IMR-90 (cell line): ENCODE data around the gene NT5C. TPM values are rescaled to one million over a fixed set of nuclear protein-coding genes. Genes with fewer than 3 reads are reported as not detected.

Experiments used
- ATAC-seq: fragments of 200-7000 bp; cut with Tn5 transposase; 2 replicates; pipeline ENCODE4 v1.9.1; 2020; ENCODE audit warnings: low read depth, mild to moderate bottlenecking, moderate library complexity
- BruUV-seq: library from RNA; stranded (reverse); fragments of 400-500 nt; replicated peaks from 2 replicates; lab custom pipeline; 2021; lab: Mats Ljungman, UMichigan
- CTCF ChIA-PET: fragments of 300-600 bp; formaldehyde crosslinking; extraction: SDS; loops from one replicate; lab custom pipeline; 2021; ENCODE audit warnings: antibody characterized with exemption; lab: Yijun Ruan, JAX
- POLR2A ChIA-PET: fragments of 300-600 bp; sonication (Branson Sonifier 250); formaldehyde crosslinking; loops from one replicate; lab custom pipeline; 2022; ENCODE audit warnings: antibody characterized with exemption; ENCODE audit not compliant: unreplicated experiment; lab: Charles Lee
- DNase-seq: peaks from one replicate; pipeline ENCODE4 v3.0.0; 2013
- H2AFZ ChIP-seq: replicated peaks from 2 replicates; pipeline ENCODE3; 2013; ENCODE audit warnings: low read length, mild to moderate bottlenecking; ENCODE audit not compliant: poor library complexity
- H2AK5ac ChIP-seq: 2 replicates; pipeline ENCODE4 v1.6.1; 2013; ENCODE audit warnings: low read depth, low read length, inconsistent platforms
- H2AK9ac ChIP-seq: replicated peaks from 2 replicates; pipeline ENCODE3; 2013; ENCODE audit warnings: mild to moderate bottlenecking, low read depth, low read length, moderate library complexity; ENCODE audit not compliant: poor library complexity
- H2BK120ac ChIP-seq: 2 replicates; pipeline ENCODE4 v1.6.1; 2013; ENCODE audit warnings: low read depth, low read length, inconsistent platforms
- H2BK15ac ChIP-seq: 3 replicates; pipeline ENCODE4 v1.6.1; 2013; ENCODE audit warnings: low read depth, low read length, inconsistent platforms
- H2BK20ac ChIP-seq: 2 replicates; pipeline ENCODE4 v1.6.1; 2013; ENCODE audit warnings: low read depth, mild to moderate bottlenecking, inconsistent platforms, low read length, moderate library complexity
- H2BK5ac ChIP-seq: 2 replicates; pipeline ENCODE4 v1.6.1; 2013; ENCODE audit warnings: mild to moderate bottlenecking, low read depth, low read length, inconsistent platforms; ENCODE audit not compliant: poor library complexity, severe bottlenecking
- H3K14ac ChIP-seq: replicated peaks from 2 replicates; pipeline ENCODE4 v1.6.1; 2013; ENCODE audit warnings: low read depth, low read length, inconsistent platforms
- H3K18ac ChIP-seq: 2 replicates; pipeline ENCODE4 v1.6.1; 2013; ENCODE audit warnings: low read depth, low read length, control low read depth
- H3K23ac ChIP-seq: 2 replicates; pipeline ENCODE4 v1.6.1; 2013; ENCODE audit warnings: low read depth, low read length, inconsistent platforms
- H3K27ac ChIP-seq: 2 replicates; pipeline ENCODE4 v1.5.1; 2013; ENCODE audit warnings: mild to moderate bottlenecking, control low read depth, low read length; ENCODE audit not compliant: insufficient read depth
- H3K27me3 ChIP-seq: 2 replicates; pipeline ENCODE4 v1.6.1; 2013; ENCODE audit warnings: low read length; ENCODE audit not compliant: control insufficient read depth, insufficient read depth
- H3K36me3 ChIP-seq: 2 replicates; pipeline ENCODE4 v1.6.1; 2013; ENCODE audit warnings: low read length, mixed read lengths; ENCODE audit not compliant: control insufficient read depth, insufficient read depth
- H3K4ac ChIP-seq: 2 replicates; pipeline ENCODE4 v1.6.1; 2013; ENCODE audit warnings: low read depth, low read length, inconsistent platforms
- H3K4me1 ChIP-seq: 2 replicates; pipeline ENCODE4 v1.6.1; 2013; ENCODE audit warnings: low read length, mixed read lengths; ENCODE audit not compliant: control insufficient read depth, insufficient read depth
- H3K4me2 ChIP-seq: 2 replicates; pipeline ENCODE4 v1.6.1; 2013; ENCODE audit warnings: low read depth, mild to moderate bottlenecking, control low read depth, low read length, moderate library complexity
- H3K4me3 ChIP-seq: 2 replicates; pipeline ENCODE4 v1.5.1; 2013; ENCODE audit warnings: low read depth, mild to moderate bottlenecking, control low read depth, low read length, moderate library complexity; ENCODE audit not compliant: insufficient read depth
- H3K56ac ChIP-seq: 2 replicates; pipeline ENCODE4 v1.6.1; 2013; ENCODE audit warnings: low read length, inconsistent platforms; ENCODE audit not compliant: insufficient read depth; ENCODE audit errors: extremely low read depth
- H3K79me1 ChIP-seq, 2 experiments: 2 replicates each; pipeline ENCODE4 v1.6.1; 2013; ENCODE audit warnings: low read length in 2 of 2, inconsistent platforms in 1 of 2, low read depth in 1 of 2
- H3K9ac ChIP-seq: 2 replicates; pipeline ENCODE4 v1.6.1; 2013; ENCODE audit warnings: low read depth, low read length, control low read depth
- H3K9me1 ChIP-seq: 2 replicates; pipeline ENCODE4 v1.6.1; 2013; ENCODE audit warnings: low read length, inconsistent platforms; ENCODE audit not compliant: insufficient read depth
- H3K9me3 ChIP-seq: 2 replicates; pipeline ENCODE4 v1.6.1; 2013; ENCODE audit warnings: low read length; ENCODE audit not compliant: control insufficient read depth, insufficient read depth
- H4K20me1 ChIP-seq: 2 replicates; pipeline ENCODE4 v1.6.1; 2013; ENCODE audit warnings: low read length, inconsistent platforms; ENCODE audit not compliant: insufficient read depth
- H4K5ac ChIP-seq: 2 replicates; pipeline ENCODE4 v1.6.1; 2013; ENCODE audit warnings: mild to moderate bottlenecking, low read depth, low read length, control low read depth
- H4K8ac ChIP-seq, 2 experiments: 2 replicates each; pipeline ENCODE4 v1.6.1; 2013; ENCODE audit warnings: low read depth in 2 of 2, low read length in 2 of 2, control low read depth in 1 of 2, inconsistent platforms in 1 of 2
- H4K91ac ChIP-seq: 2 replicates; pipeline ENCODE4 v1.6.1; 2013; ENCODE audit warnings: low read depth, low read length, inconsistent platforms; ENCODE audit not compliant: insufficient read depth
- CHD1 ChIP-seq: IDR thresholded peaks from 2 replicates; pipeline ENCODE4 v1.6.1; 2012; ENCODE audit warnings: low read depth, low read length, improper control_type of control experiment
- ELK1 ChIP-seq: fragments of 150-350 bp; IDR thresholded peaks from 2 replicates; pipeline ENCODE4 v1.6.1; 2016; ENCODE audit warnings: low read depth, mild to moderate bottlenecking, low read length, moderate library complexity, borderline replicate concordance
- MAZ ChIP-seq: IDR thresholded peaks from 2 replicates; pipeline ENCODE4 v1.6.1; 2012; ENCODE audit warnings: low read depth, mild to moderate bottlenecking, low read length, improper control_type of control experiment, moderate library complexity, borderline replicate concordance
- SMC3 ChIP-seq: fragments of 150-350 bp; IDR thresholded peaks from 2 replicates; pipeline ENCODE4 v1.6.1; 2016; ENCODE audit warnings: low read depth, mild to moderate bottlenecking, antibody characterized with exemption, low read length, moderate library complexity
- WGBS, 2 experiments: methylation state at CpG; one replicate each; pipeline versions ENCODE4 v1.1.5 to v1.1.7; 2013; ENCODE audit warnings: missing lambda C conversion rate in 2 of 2; ENCODE audit not compliant: insufficient read length in 1 of 2; ENCODE audit errors: extremely low coverage in 2 of 2; 5-methylcytosine and 5-hydroxymethylcytosine counted together
- dilution Hi-C: fragments of 300-500 bp; cut with HindIII; formaldehyde crosslinking; loops from one replicate; pipeline ENCODE4 v1.14.3; 2018; ENCODE audit warnings: low sequenced_read_pairs; ENCODE audit not compliant: unreplicated experiment
- in situ Hi-C: fragments of 300-500 bp; cut with MboI; formaldehyde crosslinking; loops from 3 replicates; pipeline ENCODE4 v1.14.3; 2019; ENCODE audit warnings: low sequenced_read_pairs, inconsistent platforms, mixed read lengths
- intact Hi-C: fragments of 100-400 bp; cut with micrococcal nuclease; formaldehyde crosslinking; loops from 2 replicates; pipeline ENCODE4 v1.10.0; 2022
- polyA plus RNA-seq, 3 experiments: library from polyadenylated mRNA; depleted of rRNA; stranded (reverse); fragments of >200 nt; gene quantifications; 2 replicates each; pipeline ENCODE4 v1.2.3, GENCODE V29; 2012; ENCODE audit warnings: low replicate concordance in 1 of 3
- total RNA-seq: library from RNA; depleted of rRNA; stranded (reverse); fragments of >200 nt; gene quantifications from 2 replicates; pipeline ENCODE4 v1.2.3, GENCODE V29; 2012
- TF ChIP-seq, protein P1 (sequence below): fragments of 150-350 bp; IDR thresholded peaks from 2 replicates; pipeline ENCODE4 v1.6.1; 2017; ENCODE audit warnings: mild to moderate bottlenecking, antibody characterized with exemption, low read length, low read depth

NT5C gene
- total and polyA plus RNA-seq, 2 of the 4 experiments (the other 2 are of a cell fraction) = 24.0 to 44.6 TPM

- Histone ChIP-seq H3K4me3 (no peak overlapping the region), H4K91ac (no peak overlapping the region), H4K5ac (no peak overlapping the region), H3K9me3 (no peaks in the 10 kb centered on the region), H3K23ac (no peak overlapping the region), H3K27ac (no peak overlapping the region), H3K9me1 (no peaks in the 10 kb centered on the region), H3K9ac (no peak overlapping the region), H3K27me3 (no peaks in the 10 kb centered on the region), H2BK20ac (no peak overlapping the region), H3K79me1 (peaks cover 0 to 2% of the 10 kb centered on the region in 2 experiments; a peak in 1 of 4 replicates), H2AFZ (no peak overlapping the region), H3K18ac (no peak overlapping the region), H2AK5ac (no peak overlapping the region), H2AK9ac (peak overlapping the region; percentile 42), H2BK120ac (no peak overlapping the region), H2BK15ac (no peak overlapping the region), H4K8ac (no peak overlapping the region), H3K4me2 (no peak overlapping the region), H2BK5ac (no peak overlapping the region), H4K20me1 (no peaks in the 10 kb centered on the region; the same call in 1 of the 2 replicates), H3K36me3 (peaks cover 9% of the 10 kb centered on the region), H3K4me1 (peaks cover 4% of the 10 kb centered on the region), H3K14ac (no peak overlapping the region), H3K56ac (no peak overlapping the region), H3K4ac (no peak overlapping the region; the same call in 1 of the 2 replicates)
- no TSS peak for BruUV-seq
- intact Hi-C loops (no loop called here), in situ Hi-C loops (no loop called here), dilution Hi-C loops (no loop called here)
- no peak for ATAC-seq
- WGBS, 2 experiments = 97% methylated on average over 25 of the region's 31 CpGs; no CpG with 5 or more reads in 1 of the 2 experiments
- DNase-seq = no peak
- POLR2A ChIA-PET = no interaction called here
- TF ChIP-seq, protein P1, sequence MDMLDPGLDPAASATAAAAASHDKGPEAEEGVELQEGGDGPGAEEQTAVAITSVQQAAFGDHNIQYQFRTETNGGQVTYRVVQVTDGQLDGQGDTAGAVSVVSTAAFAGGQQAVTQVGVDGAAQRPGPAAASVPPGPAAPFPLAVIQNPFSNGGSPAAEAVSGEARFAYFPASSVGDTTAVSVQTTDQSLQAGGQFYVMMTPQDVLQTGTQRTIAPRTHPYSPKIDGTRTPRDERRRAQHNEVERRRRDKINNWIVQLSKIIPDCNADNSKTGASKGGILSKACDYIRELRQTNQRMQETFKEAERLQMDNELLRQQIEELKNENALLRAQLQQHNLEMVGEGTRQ = no peak
- no peak for TF ChIP-seq ELK1
- TF ChIP-seq CHD1 = no peak
- no peak for TF ChIP-seq MAZ
- TF ChIP-seq SMC3 = no peak
- CTCF ChIA-PET = no interaction called here
Measured at GRCh38 chr17:75099881-75100595, 31.5 kb downstream of the NT5C start.
